H9 (cell line): ENCODE data around the gene SCN8A. TPM values are rescaled to one million over a fixed set of nuclear protein-coding genes. Genes with fewer than 3 reads are reported as not detected.

Experiments
- DNase-seq: peaks from one replicate; pipeline ENCODE4 v3.0.0-alpha.2; 2017
- H2AFZ ChIP-seq: one replicate; pipeline ENCODE4 v1.6.1; 2013; ENCODE audit warnings: mild to moderate bottlenecking, low read length, control low read depth, moderate library complexity
- H2AK5ac ChIP-seq: 2 replicates; pipeline ENCODE4 v1.6.1; 2013; ENCODE audit warnings: low read length, control low read depth, mixed read lengths; ENCODE audit not compliant: insufficient read length
- H2BK120ac ChIP-seq: one replicate; pipeline ENCODE4 v1.6.1; 2013; ENCODE audit warnings: low read depth, mild to moderate bottlenecking, low read length, control low read depth, inconsistent platforms; ENCODE audit not compliant: poor library complexity, severe bottlenecking
- H2BK12ac ChIP-seq: 2 replicates; pipeline ENCODE4 v1.6.1; 2013; ENCODE audit warnings: low read length, control low read depth, mixed read lengths, low read depth; ENCODE audit not compliant: insufficient read length
- H2BK15ac ChIP-seq: 2 replicates; pipeline ENCODE4 v1.6.1; 2013; ENCODE audit warnings: low read depth, low read length, control low read depth
- H2BK20ac ChIP-seq: one replicate; pipeline ENCODE4 v1.6.1; 2013; ENCODE audit warnings: low read depth, mild to moderate bottlenecking, low read length, control low read depth, inconsistent platforms; ENCODE audit not compliant: poor library complexity, severe bottlenecking
- H2BK5ac ChIP-seq: 2 replicates; pipeline ENCODE4 v1.6.1; 2013; ENCODE audit warnings: low read length, control low read depth, mixed read lengths; ENCODE audit not compliant: insufficient read length
- H3K14ac ChIP-seq: 2 replicates; pipeline ENCODE4 v1.6.1; 2013; ENCODE audit warnings: low read length, control low read depth; ENCODE audit not compliant: insufficient read depth
- H3K18ac ChIP-seq: 2 replicates; pipeline ENCODE4 v1.6.1; 2013; ENCODE audit warnings: low read depth, mild to moderate bottlenecking, mixed read lengths, low read length, control low read depth; ENCODE audit not compliant: insufficient read length
- H3K23ac ChIP-seq: 2 replicates; pipeline ENCODE4 v1.6.1; 2013; ENCODE audit warnings: low read length, control low read depth, mixed read lengths, low read depth; ENCODE audit not compliant: insufficient read length
- H3K23me2 ChIP-seq: 2 replicates; pipeline ENCODE4 v1.6.1; 2013; ENCODE audit warnings: low read depth, mild to moderate bottlenecking, mixed read lengths, low read length, control low read depth; ENCODE audit not compliant: insufficient read length, poor library complexity, severe bottlenecking
- H3K27ac ChIP-seq: 2 replicates; pipeline ENCODE4 v1.5.1; 2013; ENCODE audit warnings: low read length, control low read depth, mixed read lengths, low read depth; ENCODE audit not compliant: insufficient read length
- H3K27me3 ChIP-seq: 2 replicates; pipeline ENCODE4 v1.6.1; 2013; ENCODE audit warnings: low read length, control low read depth, inconsistent platforms; ENCODE audit not compliant: insufficient read depth
- H3K4ac ChIP-seq: 2 replicates; pipeline ENCODE4 v1.6.1; 2013; ENCODE audit warnings: low read depth, mild to moderate bottlenecking, control low read depth, inconsistent platforms, low read length, moderate library complexity
- H3K4me1 ChIP-seq: 2 replicates; pipeline ENCODE4 v1.6.1; 2013; ENCODE audit warnings: low read length, control low read depth, inconsistent platforms; ENCODE audit not compliant: insufficient read depth
- H3K4me2 ChIP-seq: 2 replicates; pipeline ENCODE4 v1.6.1; 2013; ENCODE audit warnings: low read length, control low read depth, mixed read lengths; ENCODE audit not compliant: insufficient read length, insufficient read depth
- H3K56ac ChIP-seq: 2 replicates; pipeline ENCODE4 v1.6.1; 2013; ENCODE audit warnings: low read depth, mild to moderate bottlenecking, mixed read lengths, low read length, control low read depth; ENCODE audit not compliant: insufficient read length
- H3K79me1 ChIP-seq: 2 replicates; pipeline ENCODE4 v1.6.1; 2013; ENCODE audit warnings: low read depth, mild to moderate bottlenecking, moderate library complexity, low read length, control low read depth, inconsistent platforms; ENCODE audit not compliant: insufficient read depth, poor library complexity, severe bottlenecking
- H3K79me2 ChIP-seq: 2 replicates; pipeline ENCODE4 v1.6.1; 2013; ENCODE audit warnings: low read length, control low read depth, inconsistent platforms; ENCODE audit not compliant: insufficient read depth
- H3K9ac ChIP-seq: 2 replicates; pipeline ENCODE4 v1.6.1; 2013; ENCODE audit warnings: low read length, control low read depth, mixed read lengths; ENCODE audit not compliant: insufficient read length; ENCODE audit errors: extremely low read depth
- H3K9me3 ChIP-seq: one replicate; pipeline ENCODE4 v1.6.1; 2013; ENCODE audit warnings: low read depth, low read length, inconsistent platforms; ENCODE audit not compliant: control insufficient read depth
- H3T11ph ChIP-seq: one replicate; pipeline ENCODE4 v1.6.1; 2013; ENCODE audit warnings: mild to moderate bottlenecking, low read length, control low read depth, inconsistent platforms
- H4K20me1 ChIP-seq: one replicate; pipeline ENCODE4 v1.6.1; 2013; ENCODE audit not compliant: control insufficient read depth, insufficient read length, insufficient read depth
- H4K5ac ChIP-seq: 2 replicates; pipeline ENCODE4 v1.6.1; 2013; ENCODE audit warnings: low read depth, mild to moderate bottlenecking, mixed read lengths, low read length, control low read depth; ENCODE audit not compliant: insufficient read length
- H4K8ac ChIP-seq: replicated peaks from 2 replicates; pipeline ENCODE4 v1.6.1; 2013; ENCODE audit warnings: low read length, control low read depth, mixed read lengths, low read depth; ENCODE audit not compliant: insufficient read length
- H4K91ac ChIP-seq: 2 replicates; pipeline ENCODE4 v1.6.1; 2013; ENCODE audit warnings: low read depth, mild to moderate bottlenecking, moderate library complexity, mixed read lengths, low read length, control low read depth; ENCODE audit not compliant: insufficient read length
- H3K27ac Mint-ChIP-seq, 3 experiments: 2 replicates in 2 of 3; 3 replicates in 1 of 3; pipeline ENCODE4 v1.8.0; 2020 to 2021; ENCODE audit warnings: mixed read lengths in 3 of 3, mild to moderate bottlenecking in 1 of 3, moderate library complexity in 1 of 3
- H3K27me3 Mint-ChIP-seq: 2 replicates; pipeline ENCODE4 v1.8.0; 2021; ENCODE audit warnings: low read depth, mild to moderate bottlenecking, moderate library complexity, mixed read lengths
- H3K36me3 Mint-ChIP-seq, 3 experiments: 2 replicates in 2 of 3; 3 replicates in 1 of 3; pipeline ENCODE4 v1.8.0; 2020 to 2021; ENCODE audit warnings: low read depth in 3 of 3, mixed read lengths in 3 of 3; ENCODE audit not compliant: insufficient read depth in 1 of 3
- H3K4me1 Mint-ChIP-seq, 2 experiments: 2 replicates each; pipeline ENCODE4 v1.8.0; 2020; ENCODE audit warnings: mixed read lengths in 2 of 2
- H3K4me3 Mint-ChIP-seq, 2 experiments: 2 replicates in 1 of 2; 3 replicates in 1 of 2; pipeline ENCODE4 v1.8.0; 2020 to 2021; ENCODE audit warnings: mild to moderate bottlenecking in 2 of 2, mixed read lengths in 2 of 2, moderate library complexity in 1 of 2
- H3K9me3 Mint-ChIP-seq, 2 experiments: 2 replicates in 1 of 2; 3 replicates in 1 of 2; pipeline ENCODE4 v1.8.0; 2020; ENCODE audit warnings: mild to moderate bottlenecking in 2 of 2, mixed read lengths in 2 of 2, moderate library complexity in 1 of 2
- CTCF ChIP-seq: fragments of 200-600 bp; sonication (generic); conservative IDR thresholded peaks from 3 replicates; pipeline ENCODE4 v1.8.0; 2021; ENCODE audit warnings: antibody characterized with exemption, mild to moderate bottlenecking
- WGBS: extraction: QIAGEN DNeasy Blood & Tissue Kit; methylation state at CpG from one replicate; pipeline ENCODE4 v1.1.7; 2013; ENCODE audit warnings: missing lambda C conversion rate, low lambda C conversion rate, mixed read lengths; ENCODE audit not compliant: insufficient read length; ENCODE audit errors: extremely low coverage; 5-methylcytosine and 5-hydroxymethylcytosine counted together
- total RNA-seq: library from RNA; stranded (reverse); gene quantifications from 2 replicates; pipeline ENCODE4 v1.2.1, GENCODE V29; 2021

SCN8A gene
- total RNA-seq, 1 experiment from 2014 or later, result 15.2 TPM

GRCh38 chr12:51687614-51688013 lies 96.6 kb downstream of the SCN8A start:
- H3K4me1 ChIP-seq, result peaks cover 2% of the 10 kb centered on the region; the same call in 1 of the 2 replicates
- no peak overlapping the region for H3K14ac ChIP-seq
- no peak overlapping the region for H3K18ac ChIP-seq
- no peaks in the 10 kb centered on the region for H3K79me2 ChIP-seq
- no peaks in the 10 kb centered on the region for H3K23me2 ChIP-seq
- no peak overlapping the region for H2BK15ac ChIP-seq
- no peak overlapping the region for H4K8ac ChIP-seq
- H2AFZ ChIP-seq, result no peak overlapping the region
- no peak overlapping the region for H2BK20ac ChIP-seq
- no peak overlapping the region for H3K4ac ChIP-seq
- H3K4me1 Mint-ChIP-seq, result peaks cover 20 to 27% of the 10 kb centered on the region in 2 experiments
- DNase-seq, result no peak
- WGBS, result 100% methylated on average over 1 of the region's 3 CpGs
- no peaks in the 10 kb centered on the region for H3K79me1 ChIP-seq
- no peak overlapping the region for H3K27ac ChIP-seq
- no peak overlapping the region for H3K56ac ChIP-seq
- H4K20me1 ChIP-seq, result no peaks in the 10 kb centered on the region
- H3K4me3 Mint-ChIP-seq, result no peak overlapping the region
- no peak overlapping the region for H3T11ph ChIP-seq
- no peaks in the 10 kb centered on the region for H3K9me3 Mint-ChIP-seq
- no peak overlapping the region for H2BK12ac ChIP-seq
- H3K23ac ChIP-seq, result no peak overlapping the region
- no peak overlapping the region for H4K5ac ChIP-seq
- no peak overlapping the region for H3K27ac Mint-ChIP-seq
- H2AK5ac ChIP-seq, result no peak overlapping the region
- peaks cover 0 to 7% (median 0%) of the 10 kb centered on the region in 3 experiments; a peak in 1 of 7 replicates for H3K36me3 Mint-ChIP-seq
- H3K4me2 ChIP-seq, result no peak overlapping the region
- H4K91ac ChIP-seq, result no peak overlapping the region
- TF ChIP-seq CTCF, result no peak
- no peak overlapping the region for H2BK5ac ChIP-seq
- no peaks in the 10 kb centered on the region for H3K27me3 Mint-ChIP-seq
- no peaks in the 10 kb centered on the region for H3K27me3 ChIP-seq
- H2BK120ac ChIP-seq, result no peak overlapping the region
- no peak overlapping the region for H3K9ac ChIP-seq
- no peaks in the 10 kb centered on the region for H3K9me3 ChIP-seq
